GM21723 (cell line): Measurements from ENCODE around the gene TBC1D9B.
A peak's percentile ranks its signal among the peaks of the same experiment; 100 is the strongest.

Source experiments
- ATAC-seq: cut with Tn5 transposase; IDR thresholded peaks from one replicate; pipeline ENCODE4 v1.9.1; 2021; ENCODE audit warnings: mild to moderate bottlenecking, moderate library complexity; ENCODE audit not compliant: unreplicated experiment

TBC1D9B gene

GRCh38 chr5:179908528-179908927, 831 bp upstream of the TBC1D9B start:
- no peak for ATAC-seq

- peak; percentile 23 for ATAC-seq
These were observed 722 bp downstream of the TBC1D9B start for GRCh38 chr5:179906795-179907555.

GRCh38 chr5:179906294-179906794, 1.4 kb downstream of the TBC1D9B start:
- ATAC-seq = no peak

- ATAC-seq = no peak
These were observed 2.5 kb downstream of the TBC1D9B start for GRCh38 chr5:179905161-179905560.

DNA sequence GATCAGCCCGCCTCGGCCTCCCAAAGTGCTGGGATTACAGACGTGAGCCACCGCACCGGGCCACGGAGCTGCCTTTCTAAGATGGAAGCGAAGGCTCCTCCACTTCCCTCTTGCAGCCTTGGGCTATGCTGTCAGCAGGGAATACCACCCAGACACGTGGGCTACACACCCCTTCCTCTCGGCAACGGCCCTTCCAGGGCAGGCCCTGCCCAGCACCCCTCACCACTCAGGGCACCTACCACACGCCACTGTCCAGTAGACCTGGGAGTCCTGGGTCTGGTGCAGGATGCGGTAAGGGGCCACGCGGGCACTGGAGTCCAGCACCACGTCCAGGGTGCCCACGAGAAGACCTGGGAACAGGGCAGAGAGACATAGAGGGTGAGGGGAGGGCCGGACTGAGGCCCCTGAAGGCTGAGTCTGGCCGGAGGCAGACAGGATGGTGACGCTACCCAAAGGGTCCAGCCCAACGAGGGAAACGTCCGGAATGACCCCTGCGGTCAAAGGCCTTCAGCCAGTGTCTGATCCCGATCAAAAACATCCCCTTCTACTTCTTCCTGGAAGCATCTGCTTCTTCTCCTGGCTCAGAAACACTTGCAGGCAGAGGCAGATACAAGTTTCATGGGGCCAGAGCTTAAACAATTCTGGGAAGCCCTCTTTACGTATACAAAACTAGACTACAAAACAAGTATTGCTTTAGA, 3.1 kb downstream of the TBC1D9B start:
- ATAC-seq = no peak

GRCh38 chr5:179902763-179903158, 4.9 kb downstream of the TBC1D9B start:
- ATAC-seq = no peak

DNA sequence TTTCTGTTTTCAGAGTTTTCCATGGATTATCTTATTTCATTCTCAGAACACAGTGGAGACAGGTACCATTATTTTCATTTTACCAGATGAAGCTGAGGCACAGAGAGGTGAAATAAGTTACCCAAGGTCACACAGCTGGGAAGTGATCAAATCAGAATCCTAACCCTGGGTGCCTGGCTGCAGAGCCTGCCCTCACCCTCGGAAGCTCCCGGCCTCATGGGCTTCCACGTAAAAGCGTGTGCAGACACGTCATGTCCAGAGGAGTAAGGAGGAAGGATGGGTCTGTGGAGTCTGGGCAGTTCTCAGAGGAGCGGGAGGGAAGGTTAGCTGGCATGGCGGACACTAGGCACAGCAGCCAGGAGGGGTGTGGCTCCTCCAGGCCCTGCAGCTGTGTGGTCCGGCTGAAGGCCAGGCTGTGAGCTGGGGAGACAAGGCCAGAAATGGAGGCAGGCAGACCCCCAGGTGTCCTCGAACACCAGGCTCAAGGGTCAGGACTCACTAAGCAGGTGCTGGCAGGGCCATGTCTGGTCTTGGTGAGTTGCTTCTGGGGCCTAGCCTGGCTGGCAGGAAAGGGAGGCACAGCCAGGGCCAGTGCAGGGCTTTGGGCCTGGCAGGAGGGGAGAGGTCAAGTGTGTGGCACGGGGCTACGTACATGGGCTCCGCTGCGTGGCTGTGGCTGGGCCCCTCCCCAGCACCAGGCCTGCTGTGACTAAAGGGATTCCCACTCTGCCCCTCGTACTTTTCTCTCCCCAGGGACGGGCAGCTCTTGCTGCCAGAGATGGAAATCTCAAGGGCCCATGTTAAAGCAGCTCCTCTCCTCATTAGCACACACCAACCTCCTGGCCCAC, 5.6 kb downstream of the TBC1D9B start:
- ATAC-seq = no peak

DNA sequence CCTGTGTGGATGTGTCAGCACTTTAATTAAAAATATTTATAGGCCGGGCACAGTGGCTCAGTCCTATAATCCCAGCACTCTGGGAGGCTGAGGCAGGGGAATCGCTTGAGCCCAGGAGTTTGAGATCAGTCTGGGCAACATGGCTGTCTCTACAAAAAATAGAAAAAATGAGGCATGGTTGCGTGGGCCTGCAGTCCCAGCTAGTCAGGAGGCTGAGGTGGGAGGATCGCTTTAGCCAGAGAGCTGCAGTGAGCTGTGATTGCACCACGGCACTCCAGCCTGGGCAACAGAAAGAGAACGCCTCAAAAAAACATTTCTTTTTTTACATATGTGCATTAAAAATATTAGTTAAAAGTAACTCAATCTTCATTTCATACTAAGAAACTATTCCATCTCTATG, 6.2 kb downstream of the TBC1D9B start:
- no peak for ATAC-seq

DNA sequence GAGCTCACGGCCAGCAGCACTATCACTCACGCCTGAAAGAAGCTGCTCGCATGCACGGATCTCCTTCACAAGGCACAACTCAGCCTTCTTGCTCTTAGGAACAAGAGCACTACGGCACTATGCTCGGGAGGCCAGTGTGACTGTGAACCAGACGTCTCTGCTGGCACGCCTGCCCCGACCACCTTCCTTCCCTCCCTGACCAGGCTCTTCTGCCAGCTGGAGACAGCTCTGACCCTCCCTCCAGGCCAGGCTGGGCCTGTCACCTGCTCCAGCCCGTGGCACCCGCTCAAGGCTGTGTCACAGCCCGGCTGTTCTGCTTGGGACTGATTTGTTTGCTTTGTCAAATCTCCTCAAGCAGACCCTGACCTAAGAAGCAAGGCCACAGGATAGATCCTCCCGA, 7.0 kb downstream of the TBC1D9B start:
- no peak for ATAC-seq

GRCh38 chr5:179900206-179900605, 7.5 kb downstream of the TBC1D9B start:
- ATAC-seq = no peak

DNA sequence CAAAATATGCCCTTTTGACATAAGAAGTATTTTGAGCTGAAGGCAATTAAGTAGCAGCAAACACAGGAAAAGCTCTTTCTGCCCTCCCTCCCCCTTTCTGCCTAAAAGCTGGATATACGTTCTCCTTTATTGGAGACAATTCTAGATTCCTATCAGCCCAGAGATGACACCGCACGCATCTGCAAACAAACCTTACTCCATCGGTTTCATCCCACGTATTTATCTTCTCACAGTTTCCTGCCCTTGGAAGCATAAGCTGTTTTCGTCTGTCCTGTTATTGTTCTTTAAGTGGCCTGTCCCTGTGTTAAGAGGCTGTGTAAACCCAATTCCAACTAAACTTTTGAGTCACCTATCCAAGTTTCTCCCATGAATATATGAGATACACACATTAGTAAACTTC, 11.8 kb downstream of the TBC1D9B start:
- no peak for ATAC-seq

DNA sequence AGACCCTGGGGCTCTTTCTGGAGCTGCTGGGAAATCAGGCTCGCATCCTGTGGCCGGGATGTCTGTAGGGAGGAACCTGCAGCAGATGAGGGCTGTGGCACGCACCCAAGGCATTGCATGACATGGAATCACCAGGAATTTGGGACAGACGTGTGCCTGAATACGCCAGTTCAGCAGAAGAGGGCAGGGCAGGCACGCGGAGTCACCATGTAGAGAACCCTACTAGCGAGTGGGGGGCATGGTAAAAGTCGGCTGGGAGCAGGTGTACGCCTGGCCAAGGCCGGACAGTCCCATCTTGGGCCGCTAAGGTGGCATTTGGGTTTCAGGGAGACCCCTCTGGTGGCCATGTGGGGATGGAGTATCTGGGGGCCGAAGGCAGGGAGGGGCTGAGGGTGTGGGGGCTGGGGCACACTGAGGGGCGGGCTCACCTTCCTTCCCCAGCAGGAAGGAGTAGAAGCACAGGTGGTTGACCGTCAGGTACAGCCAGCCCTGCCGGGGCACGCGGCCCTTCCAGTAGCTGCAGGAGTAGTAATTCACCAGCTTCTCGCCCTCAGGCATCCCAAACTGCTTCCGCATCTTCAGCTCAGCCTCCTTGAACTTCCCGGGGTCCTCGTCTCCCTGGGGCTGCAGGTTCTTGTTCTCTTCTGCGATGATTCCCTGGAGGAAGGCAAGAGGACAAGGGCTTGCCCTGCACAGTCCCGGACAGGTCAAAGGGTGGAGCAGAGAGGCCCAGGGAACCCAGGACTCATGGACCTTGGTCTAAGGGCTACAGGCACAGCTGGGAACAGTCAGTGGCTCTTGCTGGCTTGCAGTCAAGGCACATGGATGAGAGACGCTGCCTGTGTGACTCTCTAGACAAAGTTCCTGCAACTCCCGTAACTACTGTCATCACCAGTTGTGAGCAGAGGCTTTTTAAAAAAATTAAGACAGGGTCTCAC, 13.5 kb downstream of the TBC1D9B start:
- no peak for ATAC-seq

- ATAC-seq = no peak
These were observed 14.4 kb downstream of the TBC1D9B start for GRCh38 chr5:179893076-179893957.

- no peak for ATAC-seq
These were observed 15.4 kb downstream of the TBC1D9B start for GRCh38 chr5:179892255-179892654.

DNA sequence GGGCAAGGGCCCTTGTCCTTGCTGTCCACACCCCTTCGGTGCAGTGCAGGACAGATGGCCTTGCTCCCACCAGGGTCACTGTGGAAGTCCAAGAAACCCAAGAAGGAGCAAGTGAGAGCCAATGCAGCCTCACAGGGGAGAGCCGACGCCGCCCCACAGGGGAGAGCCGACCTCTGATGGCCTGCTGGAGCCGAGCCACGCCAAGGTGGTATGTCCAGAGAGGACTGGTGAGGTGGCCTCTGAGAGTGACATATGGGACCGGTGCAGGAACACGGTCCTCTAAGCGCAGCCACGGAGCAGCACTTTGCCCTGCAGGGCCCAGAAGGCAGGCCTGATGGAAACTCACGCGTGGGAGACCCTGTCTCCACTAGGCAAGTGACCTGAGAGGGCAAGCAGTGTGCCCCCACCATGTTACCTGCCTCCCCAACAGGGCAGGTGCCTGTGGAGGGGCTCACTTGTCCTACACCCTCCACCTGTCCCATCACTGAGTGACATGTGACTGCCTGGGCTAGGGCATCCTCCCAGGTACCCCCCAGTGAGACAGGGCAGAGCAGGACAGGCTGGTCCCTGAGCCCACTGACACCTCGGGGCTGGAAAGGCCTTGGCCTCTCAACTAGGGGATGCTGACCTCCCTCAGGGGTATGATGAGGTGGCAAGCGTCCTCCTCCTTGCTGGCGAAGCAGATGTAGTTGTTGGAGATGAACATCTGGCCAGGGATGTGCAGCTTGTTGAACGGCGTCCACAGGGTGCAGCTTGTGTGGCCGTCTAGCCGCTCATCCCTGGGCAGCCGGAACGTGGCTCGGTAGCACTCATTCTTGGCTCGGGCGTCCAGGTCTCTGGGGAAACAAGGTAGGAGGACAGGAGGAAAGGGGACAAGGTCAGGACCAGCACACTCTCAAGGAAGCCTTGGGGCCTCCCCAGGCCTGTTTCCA, 16.7 kb downstream of the TBC1D9B start:
- no peak for ATAC-seq

DNA sequence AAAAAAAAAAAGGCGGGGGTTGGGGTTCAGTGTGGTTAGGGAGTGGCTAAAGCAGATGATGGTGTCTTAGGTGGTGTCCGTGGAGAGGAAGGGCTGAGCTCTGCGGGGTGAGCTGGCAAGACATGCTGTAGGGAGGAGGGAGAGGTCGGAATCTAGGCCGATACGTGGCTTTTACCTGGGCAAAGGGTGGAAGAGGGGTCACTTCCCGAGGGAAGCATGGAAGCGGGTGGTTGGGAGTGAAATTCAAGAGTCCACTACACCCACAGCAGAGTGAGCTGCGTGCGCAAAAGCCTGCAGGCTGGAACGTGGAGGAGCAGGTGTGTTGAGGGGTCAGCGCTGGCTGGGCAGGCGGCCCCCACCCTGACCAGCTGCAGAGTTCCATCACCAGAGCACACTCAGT, 17.8 kb downstream of the TBC1D9B start:
- ATAC-seq = no peak

DNA sequence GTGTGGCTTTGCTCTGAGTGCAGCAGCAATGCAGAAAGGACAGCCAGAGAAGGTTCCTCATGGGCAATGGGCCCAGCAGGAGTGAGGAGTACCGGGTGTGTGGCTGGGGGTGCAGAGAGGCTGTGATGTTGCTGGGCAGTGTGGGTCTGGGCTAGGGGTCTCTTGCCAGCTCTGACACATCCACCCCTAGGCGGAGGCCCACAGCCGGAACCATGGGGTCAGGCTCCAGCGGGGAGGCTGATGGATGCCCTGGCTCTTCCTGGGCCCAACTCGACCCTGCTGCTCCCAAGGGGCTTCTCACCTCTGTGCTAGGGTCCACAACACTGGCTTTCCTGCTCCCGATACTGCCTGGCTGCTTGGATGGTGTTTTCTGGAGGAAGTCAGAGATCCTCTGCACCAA, 19.9 kb downstream of the TBC1D9B start:
- no peak for ATAC-seq

DNA sequence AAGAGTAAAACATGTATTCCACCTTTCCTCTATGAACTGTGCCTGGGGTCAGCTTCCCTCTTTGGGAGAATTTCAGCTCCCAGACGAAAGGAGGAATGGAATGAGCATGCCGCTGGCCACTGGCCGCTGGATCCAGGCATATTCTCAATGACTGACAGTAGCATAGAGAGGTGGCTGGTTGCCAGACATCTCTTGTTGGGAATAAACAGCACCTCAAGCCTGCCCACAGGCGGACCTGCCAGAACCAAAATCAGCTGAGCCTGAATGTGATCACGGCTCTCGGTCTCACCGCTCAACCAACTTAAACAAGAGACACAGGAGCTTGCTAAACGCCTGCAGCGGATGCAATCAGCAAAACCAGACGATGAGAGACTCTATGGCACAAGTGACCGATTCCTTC, 20.6 kb downstream of the TBC1D9B start:
- no peak for ATAC-seq
